ENCODE data around the gene TGFBI.

DNA sequence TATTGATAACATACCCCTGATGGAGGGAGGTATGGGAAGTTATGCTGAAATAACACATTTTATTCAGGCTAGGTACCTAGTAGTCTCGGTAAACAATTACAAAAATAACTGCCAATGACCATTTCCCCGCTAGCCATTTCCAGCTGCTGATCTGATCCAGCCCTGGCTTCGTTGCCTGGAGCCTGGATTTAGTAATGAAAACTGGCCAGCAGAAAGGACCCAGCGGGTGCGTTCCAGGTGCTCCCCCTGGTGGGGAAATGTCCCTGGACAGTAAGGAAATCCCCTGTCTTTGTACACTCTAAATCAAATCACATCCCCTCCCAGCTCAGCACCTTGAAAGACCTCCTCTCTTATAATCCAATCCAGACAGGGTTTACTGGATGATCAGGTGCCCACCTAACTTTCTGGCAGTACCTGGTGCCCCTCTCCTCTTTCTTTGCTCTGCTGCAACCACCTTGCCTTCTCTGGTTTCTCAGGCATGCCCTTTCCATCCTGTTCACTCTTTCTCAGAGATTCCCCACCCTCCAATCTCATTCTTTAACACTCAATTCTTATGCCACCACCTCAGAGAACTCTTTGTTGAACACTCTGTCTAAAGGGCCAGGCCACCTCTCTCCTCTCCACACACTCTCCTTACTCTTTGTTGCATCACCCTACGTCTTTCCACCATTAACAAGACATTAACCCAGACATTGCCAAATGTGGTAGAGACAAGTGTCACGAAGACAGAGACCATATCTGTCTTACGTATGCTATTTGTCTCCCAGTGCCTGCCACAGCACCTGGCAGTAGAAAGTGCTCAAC, 53.8 kb downstream of the TGFBI start:
- TF ChIP-seq TCF3 (CRISPR knock-in tag; IDR thresholded peaks at IDR 0.05) (no peak), CREB1 (IDR thresholded peaks at IDR 0.05) (no peak), CREB1 (CRISPR knock-in tag; IDR thresholded peaks at IDR 0.05) (no peak), GTF2F1 (IDR thresholded peaks at IDR 0.05; ENCODE audit: low read depth, low read length) (no peak), HMGXB4 (CRISPR knock-in tag; IDR thresholded peaks at IDR 0.05) (no peak), ZNF79 (CRISPR knock-in tag; IDR thresholded peaks at IDR 0.05; ENCODE audit: low read depth) (peak; percentile 26; the same call in 1 of the 2 replicates), ETV6 (IDR thresholded peaks at IDR 0.05; ENCODE audit: borderline replicate concordance in 1 of 2, low read depth in 2 of 2, low read length in 1 of 2) (no peak), ETV6 (CRISPR knock-in tag; IDR thresholded peaks at IDR 0.05; ENCODE audit: borderline replicate concordance) (no peak), SP1 (CRISPR knock-in tag; IDR thresholded peaks at IDR 0.05) (no peak), EZH2 (IDR thresholded peaks at IDR 0.05; ENCODE audit: borderline replicate concordance, low read depth, low read length) (no peak)
- TF ChIP-seq, protein P1, sequence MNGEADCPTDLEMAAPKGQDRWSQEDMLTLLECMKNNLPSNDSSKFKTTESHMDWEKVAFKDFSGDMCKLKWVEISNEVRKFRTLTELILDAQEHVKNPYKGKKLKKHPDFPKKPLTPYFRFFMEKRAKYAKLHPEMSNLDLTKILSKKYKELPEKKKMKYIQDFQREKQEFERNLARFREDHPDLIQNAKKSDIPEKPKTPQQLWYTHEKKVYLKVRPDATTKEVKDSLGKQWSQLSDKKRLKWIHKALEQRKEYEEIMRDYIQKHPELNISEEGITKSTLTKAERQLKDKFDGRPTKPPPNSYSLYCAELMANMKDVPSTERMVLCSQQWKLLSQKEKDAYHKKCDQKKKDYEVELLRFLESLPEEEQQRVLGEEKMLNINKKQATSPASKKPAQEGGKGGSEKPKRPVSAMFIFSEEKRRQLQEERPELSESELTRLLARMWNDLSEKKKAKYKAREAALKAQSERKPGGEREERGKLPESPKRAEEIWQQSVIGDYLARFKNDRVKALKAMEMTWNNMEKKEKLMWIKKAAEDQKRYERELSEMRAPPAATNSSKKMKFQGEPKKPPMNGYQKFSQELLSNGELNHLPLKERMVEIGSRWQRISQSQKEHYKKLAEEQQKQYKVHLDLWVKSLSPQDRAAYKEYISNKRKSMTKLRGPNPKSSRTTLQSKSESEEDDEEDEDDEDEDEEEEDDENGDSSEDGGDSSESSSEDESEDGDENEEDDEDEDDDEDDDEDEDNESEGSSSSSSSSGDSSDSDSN (IDR thresholded peaks at IDR 0.05; ENCODE audit: borderline replicate concordance in 1 of 2, low read depth in 2 of 2, low read length in 2 of 2): no peak
- TF ChIP-seq, protein P2, sequence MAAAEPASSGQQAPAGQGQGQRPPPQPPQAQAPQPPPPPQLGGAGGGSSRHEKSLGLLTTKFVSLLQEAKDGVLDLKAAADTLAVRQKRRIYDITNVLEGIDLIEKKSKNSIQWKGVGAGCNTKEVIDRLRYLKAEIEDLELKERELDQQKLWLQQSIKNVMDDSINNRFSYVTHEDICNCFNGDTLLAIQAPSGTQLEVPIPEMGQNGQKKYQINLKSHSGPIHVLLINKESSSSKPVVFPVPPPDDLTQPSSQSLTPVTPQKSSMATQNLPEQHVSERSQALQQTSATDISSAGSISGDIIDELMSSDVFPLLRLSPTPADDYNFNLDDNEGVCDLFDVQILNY (CRISPR knock-in tag; IDR thresholded peaks at IDR 0.05): no peak
- TF ChIP-seq, protein P3, sequence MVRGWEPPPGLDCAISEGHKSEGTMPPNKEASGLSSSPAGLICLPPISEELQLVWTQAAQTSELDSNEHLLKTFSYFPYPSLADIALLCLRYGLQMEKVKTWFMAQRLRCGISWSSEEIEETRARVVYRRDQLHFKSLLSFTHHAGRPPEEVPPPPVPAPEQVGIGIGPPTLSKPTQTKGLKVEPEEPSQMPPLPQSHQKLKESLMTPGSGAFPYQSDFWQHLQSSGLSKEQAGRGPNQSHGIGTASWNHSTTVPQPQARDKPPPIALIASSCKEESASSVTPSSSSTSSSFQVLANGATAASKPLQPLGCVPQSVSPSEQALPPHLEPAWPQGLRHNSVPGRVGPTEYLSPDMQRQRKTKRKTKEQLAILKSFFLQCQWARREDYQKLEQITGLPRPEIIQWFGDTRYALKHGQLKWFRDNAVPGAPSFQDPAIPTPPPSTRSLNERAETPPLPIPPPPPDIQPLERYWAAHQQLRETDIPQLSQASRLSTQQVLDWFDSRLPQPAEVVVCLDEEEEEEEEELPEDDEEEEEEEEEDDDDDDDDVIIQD (CRISPR knock-in tag; IDR thresholded peaks at IDR 0.05): no peak
